SK-N-SH treated with all-trans-retinoic acid at 6 μM for 48 hours (cell line): ENCODE data around the gene TEX14.
A peak's percentile ranks its signal among the peaks of the same experiment; 100 is the strongest.

Source experiments
- ATAC-seq: fragments of 200-7000 bp; cut with Tn5 transposase; 3 replicates; pipeline ENCODE4 v1.9.1; 2020; ENCODE audit warnings: mild to moderate bottlenecking, moderate library complexity
- ARNTL ChIP-seq: fragments of 450-650 bp; formaldehyde crosslinking; IDR thresholded peaks from 2 replicates; pipeline ENCODE4 v1.5.0; 2020; ENCODE audit warnings: low read depth, mild to moderate bottlenecking, moderate library complexity, borderline replicate concordance
- BACH2 ChIP-seq: fragments of 250-450 bp; sonication (Bioruptor Pico); IDR thresholded peaks from 2 replicates; pipeline ENCODE4 v1.9.0; 2021; ENCODE audit warnings: mild to moderate bottlenecking, borderline replicate concordance
- CSDC2 ChIP-seq: fragments of 250-450 bp; sonication (Bioruptor Pico); IDR thresholded peaks from 2 replicates; pipeline ENCODE4 v1.5.0; 2020; ENCODE audit warnings: mild to moderate bottlenecking, moderate library complexity
- ESRRG ChIP-seq: fragments of 250-450 bp; sonication (Bioruptor Pico); IDR thresholded peaks from 2 replicates; pipeline ENCODE4 v1.6.1; 2021; ENCODE audit warnings: mild to moderate bottlenecking
- GLIS3 ChIP-seq: fragments of 250-450 bp; sonication (Bioruptor Pico); IDR thresholded peaks from 2 replicates; pipeline ENCODE4 v1.5.0; 2020; ENCODE audit warnings: mild to moderate bottlenecking, moderate library complexity
- ISL1 ChIP-seq: fragments of 250-450 bp; sonication (Bioruptor Pico); IDR thresholded peaks from 2 replicates; pipeline ENCODE4 v2.1.2; 2022; ENCODE audit warnings: mild to moderate bottlenecking, moderate library complexity
- OSR1 ChIP-seq: fragments of 250-450 bp; sonication (Bioruptor Pico); IDR thresholded peaks from 2 replicates; pipeline ENCODE4 v1.8.0; 2022; ENCODE audit warnings: moderate library complexity, mild to moderate bottlenecking, inconsistent platforms
- PPARA ChIP-seq: fragments of 250-450 bp; sonication (Bioruptor Pico); IDR thresholded peaks from 2 replicates; pipeline ENCODE4 v1.5.0; 2020; ENCODE audit warnings: mild to moderate bottlenecking, borderline replicate concordance
- RARB ChIP-seq: fragments of 250-450 bp; sonication (Bioruptor Pico); IDR thresholded peaks from 2 replicates; pipeline ENCODE4 v1.8.0; 2021; ENCODE audit warnings: mild to moderate bottlenecking, moderate library complexity
- SNAI2 ChIP-seq: fragments of 250-450 bp; sonication (Bioruptor Pico); IDR thresholded peaks from 2 replicates; pipeline ENCODE4 v1.5.0; 2020; ENCODE audit warnings: mild to moderate bottlenecking, moderate library complexity
- TCF4 ChIP-seq: fragments of 250-450 bp; sonication (Bioruptor Pico); IDR thresholded peaks from 2 replicates; pipeline ENCODE4 v1.8.0; 2021; ENCODE audit warnings: mild to moderate bottlenecking, moderate library complexity, borderline replicate concordance
- TOX ChIP-seq: fragments of 250-450 bp; sonication (Bioruptor Pico); IDR thresholded peaks from 2 replicates; pipeline ENCODE4 v1.8.0; 2021; ENCODE audit warnings: mild to moderate bottlenecking, moderate library complexity, borderline replicate concordance
- ZC3H10 ChIP-seq: fragments of 250-450 bp; sonication (Bioruptor Pico); IDR thresholded peaks from 2 replicates; pipeline ENCODE4 v1.5.1; 2021; ENCODE audit warnings: mild to moderate bottlenecking, moderate library complexity
- ZFP3 ChIP-seq: fragments of 250-450 bp; sonication (Bioruptor Pico); IDR thresholded peaks from 2 replicates; pipeline ENCODE4 v1.5.0; 2020; ENCODE audit warnings: mild to moderate bottlenecking, moderate library complexity
- ZFP30 ChIP-seq: fragments of 450-650 bp; formaldehyde crosslinking; IDR thresholded peaks from 2 replicates; pipeline ENCODE4 v1.5.0; 2022; ENCODE audit warnings: mild to moderate bottlenecking, moderate library complexity
- ZNF565 ChIP-seq: fragments of 450-650 bp; formaldehyde crosslinking; conservative IDR thresholded peaks from 2 replicates; pipeline ENCODE4 v1.5.0; 2020; ENCODE audit warnings: low read depth, mild to moderate bottlenecking, moderate library complexity
- ZNF70 ChIP-seq: fragments of 450-650 bp; formaldehyde crosslinking; IDR thresholded peaks from 2 replicates; pipeline ENCODE4 v1.5.0; 2020; ENCODE audit warnings: mild to moderate bottlenecking, moderate library complexity
- ZNF8 ChIP-seq: fragments of 450-650 bp; formaldehyde crosslinking; IDR thresholded peaks from 2 replicates; pipeline ENCODE4 v1.5.0; 2020; ENCODE audit warnings: mild to moderate bottlenecking, moderate library complexity
- TF ChIP-seq, protein P1 (sequence below): fragments of 250-450 bp; sonication (Bioruptor Pico); IDR thresholded peaks from 2 replicates; pipeline ENCODE4 v1.5.1; 2020; ENCODE audit warnings: low read depth, mild to moderate bottlenecking, moderate library complexity
- TF ChIP-seq, protein P2 (sequence below): fragments of 250-450 bp; sonication (Bioruptor Pico); IDR thresholded peaks from 2 replicates; pipeline ENCODE4 v1.8.0; 2021; ENCODE audit warnings: low read depth, mild to moderate bottlenecking, moderate library complexity, borderline replicate concordance
- TF ChIP-seq, protein P3 (sequence below): fragments of 250-450 bp; sonication (Bioruptor Pico); IDR thresholded peaks from 2 replicates; pipeline ENCODE4 v1.5.0; 2020; ENCODE audit warnings: mild to moderate bottlenecking, moderate library complexity
- TF ChIP-seq, protein P4 (sequence below): fragments of 250-450 bp; sonication (Bioruptor Pico); IDR thresholded peaks from 2 replicates; pipeline ENCODE4 v1.5.1; 2021; ENCODE audit warnings: mild to moderate bottlenecking, moderate library complexity
- TF ChIP-seq, protein P5 (sequence below): fragments of 250-450 bp; sonication (Bioruptor Pico); IDR thresholded peaks from 2 replicates; pipeline ENCODE4 v1.8.0; 2020; ENCODE audit warnings: mild to moderate bottlenecking, moderate library complexity, borderline replicate concordance

TEX14 gene

DNA sequence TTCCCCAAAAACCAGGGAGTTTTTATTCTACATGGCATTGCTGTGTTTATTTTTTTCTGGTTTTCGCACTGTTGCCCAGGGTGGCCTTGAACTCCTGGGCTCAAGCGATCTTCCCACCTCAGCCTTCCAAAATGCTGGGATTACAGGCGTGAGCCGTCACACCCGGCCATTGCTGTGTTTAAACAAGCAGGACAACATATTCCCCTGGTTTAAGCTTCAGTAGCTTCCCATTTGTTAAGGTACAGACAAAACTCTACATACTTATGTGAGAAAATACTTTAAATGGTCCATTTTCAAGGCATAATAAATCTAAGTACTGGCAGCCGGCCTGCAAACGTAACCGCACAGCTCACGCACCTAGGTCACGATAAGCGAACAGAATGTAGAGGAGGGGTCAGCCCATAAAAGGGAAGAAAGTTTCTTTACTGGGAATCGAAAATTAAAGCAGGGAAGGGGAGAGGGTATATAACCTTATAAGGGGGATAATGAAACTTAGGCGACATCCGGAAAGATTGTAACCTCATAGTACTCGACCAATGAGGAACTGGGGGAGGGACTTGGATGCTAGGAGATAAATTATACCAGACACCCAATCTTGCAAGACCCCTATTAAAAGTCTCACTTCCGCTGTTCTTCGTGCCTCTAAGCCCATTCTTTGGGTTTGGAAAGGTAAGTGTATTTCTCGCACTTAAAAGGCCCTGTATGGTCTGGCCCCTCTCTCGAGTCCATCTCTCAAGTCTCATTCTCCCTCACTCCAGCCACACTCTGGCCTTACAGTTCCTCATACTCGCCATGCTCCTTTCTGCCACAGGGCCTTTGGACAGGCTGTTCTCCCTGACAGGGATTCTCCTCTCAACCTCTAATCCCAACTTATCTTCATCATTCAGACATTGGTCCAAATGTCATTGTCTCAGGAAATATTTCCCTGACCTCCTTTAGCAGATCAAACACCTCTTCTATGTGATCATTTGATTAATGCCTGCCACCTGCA is 59.2 kb downstream of the TEX14 start:
- no peak for ATAC-seq
- 0 out of 2 replicates have a peak, but pooled peaks have one; percentile 23 for TF ChIP-seq ZFP30 (CRISPR knock-in tag)
- TF ChIP-seq, protein P1, sequence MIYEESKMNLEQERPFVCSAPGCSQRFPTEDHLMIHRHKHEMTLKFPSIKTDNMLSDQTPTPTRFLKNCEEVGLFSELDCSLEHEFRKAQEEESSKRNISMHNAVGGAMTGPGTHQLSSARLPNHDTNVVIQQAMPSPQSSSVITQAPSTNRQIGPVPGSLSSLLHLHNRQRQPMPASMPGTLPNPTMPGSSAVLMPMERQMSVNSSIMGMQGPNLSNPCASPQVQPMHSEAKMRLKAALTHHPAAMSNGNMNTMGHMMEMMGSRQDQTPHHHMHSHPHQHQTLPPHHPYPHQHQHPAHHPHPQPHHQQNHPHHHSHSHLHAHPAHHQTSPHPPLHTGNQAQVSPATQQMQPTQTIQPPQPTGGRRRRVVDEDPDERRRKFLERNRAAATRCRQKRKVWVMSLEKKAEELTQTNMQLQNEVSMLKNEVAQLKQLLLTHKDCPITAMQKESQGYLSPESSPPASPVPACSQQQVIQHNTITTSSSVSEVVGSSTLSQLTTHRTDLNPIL = no peak

DNA sequence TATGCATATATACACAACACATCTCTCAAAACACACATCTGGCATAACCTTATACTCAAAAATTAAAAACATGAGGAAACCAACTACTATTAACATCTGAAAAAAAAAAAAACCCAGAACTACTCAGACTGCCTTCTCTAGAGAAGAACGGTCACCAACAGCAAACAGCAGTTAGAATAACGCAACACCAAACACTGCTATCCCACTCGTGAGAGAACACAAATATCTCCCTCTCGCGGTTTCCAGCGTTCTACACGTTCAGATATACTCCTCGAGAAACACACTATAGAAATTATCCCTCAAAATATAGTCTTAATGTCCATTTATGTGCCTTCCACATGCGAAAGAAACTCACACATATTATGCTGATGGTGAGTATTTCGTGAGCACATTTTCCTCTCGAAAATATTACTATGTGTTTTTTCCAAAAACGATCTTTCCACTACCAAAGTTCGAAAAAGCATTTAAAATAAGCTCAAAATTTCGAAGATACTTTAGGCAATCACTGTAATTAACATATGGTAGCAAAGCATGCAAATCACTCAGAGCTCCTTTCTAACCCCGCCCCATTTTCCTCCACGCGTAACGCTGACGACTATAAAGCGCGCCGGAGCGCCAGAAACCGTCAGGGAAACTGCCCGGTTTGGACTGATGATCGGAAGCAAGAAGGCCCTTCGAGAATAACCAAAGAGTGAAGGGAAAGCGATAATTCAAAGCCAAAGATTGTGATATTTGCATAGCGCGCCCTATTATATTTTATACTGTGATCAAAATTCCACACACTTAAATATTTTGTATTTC is 60.1 kb downstream of the TEX14 start:
- peak; percentile 100 for TF ChIP-seq ESRRG (CRISPR knock-in tag)
- TF ChIP-seq CSDC2 (CRISPR knock-in tag) = peak; percentile 98
- TF ChIP-seq OSR1 (CRISPR knock-in tag) = peak; percentile 44; the same call in 1 of the 2 replicates
- TF ChIP-seq, protein P2, sequence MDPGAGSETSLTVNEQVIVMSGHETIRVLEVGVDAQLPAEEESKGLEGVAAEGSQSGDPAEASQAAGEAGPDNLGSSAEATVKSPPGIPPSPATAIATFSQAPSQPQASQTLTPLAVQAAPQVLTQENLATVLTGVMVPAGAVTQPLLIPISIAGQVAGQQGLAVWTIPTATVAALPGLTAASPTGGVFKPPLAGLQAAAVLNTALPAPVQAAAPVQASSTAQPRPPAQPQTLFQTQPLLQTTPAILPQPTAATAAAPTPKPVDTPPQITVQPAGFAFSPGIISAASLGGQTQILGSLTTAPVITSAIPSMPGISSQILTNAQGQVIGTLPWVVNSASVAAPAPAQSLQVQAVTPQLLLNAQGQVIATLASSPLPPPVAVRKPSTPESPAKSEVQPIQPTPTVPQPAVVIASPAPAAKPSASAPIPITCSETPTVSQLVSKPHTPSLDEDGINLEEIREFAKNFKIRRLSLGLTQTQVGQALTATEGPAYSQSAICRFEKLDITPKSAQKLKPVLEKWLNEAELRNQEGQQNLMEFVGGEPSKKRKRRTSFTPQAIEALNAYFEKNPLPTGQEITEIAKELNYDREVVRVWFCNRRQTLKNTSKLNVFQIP = peak; percentile 100
- peak; percentile 100 for TF ChIP-seq ZC3H10 (CRISPR knock-in tag)
- TF ChIP-seq, protein P1 = peak; percentile 100
- peak; percentile 99 for TF ChIP-seq ZNF565 (CRISPR knock-in tag)
- peak; percentile 97 for TF ChIP-seq TCF4
- TF ChIP-seq ISL1 = peak; percentile 77
- TF ChIP-seq, protein P3, sequence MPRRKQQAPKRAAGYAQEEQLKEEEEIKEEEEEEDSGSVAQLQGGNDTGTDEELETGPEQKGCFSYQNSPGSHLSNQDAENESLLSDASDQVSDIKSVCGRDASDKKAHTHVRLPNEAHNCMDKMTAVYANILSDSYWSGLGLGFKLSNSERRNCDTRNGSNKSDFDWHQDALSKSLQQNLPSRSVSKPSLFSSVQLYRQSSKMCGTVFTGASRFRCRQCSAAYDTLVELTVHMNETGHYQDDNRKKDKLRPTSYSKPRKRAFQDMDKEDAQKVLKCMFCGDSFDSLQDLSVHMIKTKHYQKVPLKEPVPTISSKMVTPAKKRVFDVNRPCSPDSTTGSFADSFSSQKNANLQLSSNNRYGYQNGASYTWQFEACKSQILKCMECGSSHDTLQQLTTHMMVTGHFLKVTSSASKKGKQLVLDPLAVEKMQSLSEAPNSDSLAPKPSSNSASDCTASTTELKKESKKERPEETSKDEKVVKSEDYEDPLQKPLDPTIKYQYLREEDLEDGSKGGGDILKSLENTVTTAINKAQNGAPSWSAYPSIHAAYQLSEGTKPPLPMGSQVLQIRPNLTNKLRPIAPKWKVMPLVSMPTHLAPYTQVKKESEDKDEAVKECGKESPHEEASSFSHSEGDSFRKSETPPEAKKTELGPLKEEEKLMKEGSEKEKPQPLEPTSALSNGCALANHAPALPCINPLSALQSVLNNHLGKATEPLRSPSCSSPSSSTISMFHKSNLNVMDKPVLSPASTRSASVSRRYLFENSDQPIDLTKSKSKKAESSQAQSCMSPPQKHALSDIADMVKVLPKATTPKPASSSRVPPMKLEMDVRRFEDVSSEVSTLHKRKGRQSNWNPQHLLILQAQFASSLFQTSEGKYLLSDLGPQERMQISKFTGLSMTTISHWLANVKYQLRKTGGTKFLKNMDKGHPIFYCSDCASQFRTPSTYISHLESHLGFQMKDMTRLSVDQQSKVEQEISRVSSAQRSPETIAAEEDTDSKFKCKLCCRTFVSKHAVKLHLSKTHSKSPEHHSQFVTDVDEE (CRISPR knock-in tag) = peak; percentile 97
- TF ChIP-seq TOX (CRISPR knock-in tag) = peak; percentile 100
- TF ChIP-seq SNAI2 (CRISPR knock-in tag) = peak; percentile 99
- TF ChIP-seq GLIS3 (CRISPR knock-in tag) = peak; percentile 100
- TF ChIP-seq RARB (CRISPR knock-in tag) = peak; percentile 100
- no peak for TF ChIP-seq BACH2 (CRISPR knock-in tag)
- peak; percentile 95 for TF ChIP-seq ZNF8
- TF ChIP-seq PPARA (CRISPR knock-in tag) = peak; percentile 99
- TF ChIP-seq, protein P4, sequence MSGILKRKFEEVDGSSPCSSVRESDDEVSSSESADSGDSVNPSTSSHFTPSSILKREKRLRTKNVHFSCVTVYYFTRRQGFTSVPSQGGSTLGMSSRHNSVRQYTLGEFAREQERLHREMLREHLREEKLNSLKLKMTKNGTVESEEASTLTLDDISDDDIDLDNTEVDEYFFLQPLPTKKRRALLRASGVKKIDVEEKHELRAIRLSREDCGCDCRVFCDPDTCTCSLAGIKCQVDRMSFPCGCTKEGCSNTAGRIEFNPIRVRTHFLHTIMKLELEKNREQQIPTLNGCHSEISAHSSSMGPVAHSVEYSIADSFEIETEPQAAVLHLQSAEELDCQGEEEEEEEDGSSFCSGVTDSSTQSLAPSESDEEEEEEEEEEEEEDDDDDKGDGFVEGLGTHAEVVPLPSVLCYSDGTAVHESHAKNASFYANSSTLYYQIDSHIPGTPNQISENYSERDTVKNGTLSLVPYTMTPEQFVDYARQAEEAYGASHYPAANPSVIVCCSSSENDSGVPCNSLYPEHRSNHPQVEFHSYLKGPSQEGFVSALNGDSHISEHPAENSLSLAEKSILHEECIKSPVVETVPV (CRISPR knock-in tag) = peak; percentile 100
- TF ChIP-seq ARNTL (CRISPR knock-in tag) = peak; percentile 98
- peak; percentile 73 for TF ChIP-seq ZFP3 (CRISPR knock-in tag)
- TF ChIP-seq ZFP30 (CRISPR knock-in tag) = peak; percentile 93
- TF ChIP-seq, protein P5, sequence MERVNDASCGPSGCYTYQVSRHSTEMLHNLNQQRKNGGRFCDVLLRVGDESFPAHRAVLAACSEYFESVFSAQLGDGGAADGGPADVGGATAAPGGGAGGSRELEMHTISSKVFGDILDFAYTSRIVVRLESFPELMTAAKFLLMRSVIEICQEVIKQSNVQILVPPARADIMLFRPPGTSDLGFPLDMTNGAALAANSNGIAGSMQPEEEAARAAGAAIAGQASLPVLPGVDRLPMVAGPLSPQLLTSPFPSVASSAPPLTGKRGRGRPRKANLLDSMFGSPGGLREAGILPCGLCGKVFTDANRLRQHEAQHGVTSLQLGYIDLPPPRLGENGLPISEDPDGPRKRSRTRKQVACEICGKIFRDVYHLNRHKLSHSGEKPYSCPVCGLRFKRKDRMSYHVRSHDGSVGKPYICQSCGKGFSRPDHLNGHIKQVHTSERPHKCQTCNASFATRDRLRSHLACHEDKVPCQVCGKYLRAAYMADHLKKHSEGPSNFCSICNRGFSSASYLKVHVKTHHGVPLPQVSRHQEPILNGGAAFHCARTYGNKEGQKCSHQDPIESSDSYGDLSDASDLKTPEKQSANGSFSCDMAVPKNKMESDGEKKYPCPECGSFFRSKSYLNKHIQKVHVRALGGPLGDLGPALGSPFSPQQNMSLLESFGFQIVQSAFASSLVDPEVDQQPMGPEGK = peak; percentile 100
- TF ChIP-seq ZNF70 = peak; percentile 95
- peak; percentile 99 for ATAC-seq
